ENCODE measurements around the gene LRP1B.
"Not testable (repeated sequence)": the region's sequence is repeated elsewhere in the genome, so short reads cannot be mapped to it uniquely, and the experiment has no call there.

The LRP1B gene

GRCh38 chr2:141899740-141900139, 231.1 kb downstream of the LRP1B start:
- FAIRE-seq (no peak), DNase-seq (ENCODE audit: low spot score) (no peak)

DNA sequence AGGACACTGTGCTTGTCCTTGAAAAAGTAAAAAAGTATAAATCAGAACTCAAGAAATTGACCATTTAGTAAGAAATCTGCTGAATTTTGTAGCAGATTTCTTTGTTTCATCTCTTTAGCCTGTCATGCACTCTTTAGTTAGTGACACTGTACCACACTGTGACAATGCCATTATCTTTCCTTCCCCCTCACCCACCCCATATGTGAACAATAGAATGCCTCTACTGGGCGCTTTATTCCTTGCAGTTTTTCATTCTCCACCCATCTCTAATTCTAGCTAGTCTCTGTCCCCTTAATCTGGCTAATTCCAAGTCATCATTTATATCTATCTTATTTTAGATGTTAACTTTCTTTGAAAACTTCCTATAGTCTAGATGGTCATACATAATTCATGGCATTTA, 241.0 kb downstream of the LRP1B start:
- FAIRE-seq (no peak), DNase-seq (ENCODE audit: low spot score) (no peak)

GRCh38 chr2:141888987-141889555, 241.7 kb downstream of the LRP1B start:
- FAIRE-seq (no peak), DNase-seq (ENCODE audit: low spot score) (no peak)

- FAIRE-seq (no peak), DNase-seq (ENCODE audit: low spot score) (no peak)
These were observed 243.5 kb downstream of the LRP1B start for GRCh38 chr2:141887363-141887762.

DNA sequence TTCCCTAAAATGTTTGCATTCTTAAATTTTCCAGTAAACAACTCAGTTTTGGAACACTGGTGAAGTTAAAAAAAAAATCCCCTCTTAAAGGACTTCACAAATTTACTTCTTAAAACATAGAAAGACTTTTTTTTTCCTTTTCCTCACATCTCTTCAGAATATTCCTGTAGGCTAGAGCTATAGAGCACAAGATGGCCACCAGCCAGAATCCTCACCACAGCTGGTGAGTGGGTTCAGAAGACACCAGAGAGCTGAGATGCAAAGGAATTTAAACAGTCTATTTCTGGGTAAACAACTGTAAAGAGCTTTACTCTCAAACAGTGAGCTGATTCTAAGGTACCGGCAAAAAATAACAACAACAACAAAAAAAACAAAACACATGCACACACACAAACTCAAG, 252.8 kb downstream of the LRP1B start:
- FAIRE-seq (no peak), DNase-seq (ENCODE audit: low spot score) (no peak)

DNA sequence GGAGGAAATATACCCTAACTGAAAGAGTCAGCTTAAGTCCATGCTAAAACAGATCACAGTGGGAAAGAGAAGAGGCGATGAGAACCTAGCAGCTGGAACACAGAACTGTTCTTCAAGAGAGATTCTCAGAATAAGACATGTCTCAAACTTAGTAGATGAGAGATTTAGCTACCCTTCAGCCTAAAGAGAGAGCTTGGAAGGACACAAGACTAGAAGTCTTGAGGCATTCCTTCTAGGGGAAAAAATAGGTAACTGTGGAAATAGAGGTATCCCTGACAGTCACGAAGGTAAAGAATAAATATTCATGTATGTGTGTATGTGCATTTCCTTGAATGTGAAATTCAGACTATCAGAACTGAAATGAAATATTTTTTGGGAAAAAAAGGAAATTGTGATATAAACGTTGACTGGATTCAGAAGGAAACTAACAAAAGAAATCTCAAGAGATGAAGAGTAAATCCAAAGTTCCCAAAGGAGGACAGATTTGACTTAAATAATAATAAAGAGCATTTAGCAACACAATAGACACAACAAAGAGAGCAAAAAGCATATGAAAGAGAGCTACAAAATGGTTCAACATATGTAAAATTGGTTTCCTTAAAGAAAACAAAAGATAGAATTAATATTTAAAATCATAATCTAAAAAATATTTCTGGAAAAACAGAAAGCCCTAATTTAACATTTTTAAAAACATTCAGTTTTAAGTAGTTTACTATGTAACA, 258.7 kb downstream of the LRP1B start:
- FAIRE-seq, result no peak
- no peak for DNase-seq (ENCODE audit: low spot score)

- no peak for FAIRE-seq
- DNase-seq (ENCODE audit: low spot score), result no peak
These were observed 261.2 kb downstream of the LRP1B start for GRCh38 chr2:141869572-141869971.

DNA sequence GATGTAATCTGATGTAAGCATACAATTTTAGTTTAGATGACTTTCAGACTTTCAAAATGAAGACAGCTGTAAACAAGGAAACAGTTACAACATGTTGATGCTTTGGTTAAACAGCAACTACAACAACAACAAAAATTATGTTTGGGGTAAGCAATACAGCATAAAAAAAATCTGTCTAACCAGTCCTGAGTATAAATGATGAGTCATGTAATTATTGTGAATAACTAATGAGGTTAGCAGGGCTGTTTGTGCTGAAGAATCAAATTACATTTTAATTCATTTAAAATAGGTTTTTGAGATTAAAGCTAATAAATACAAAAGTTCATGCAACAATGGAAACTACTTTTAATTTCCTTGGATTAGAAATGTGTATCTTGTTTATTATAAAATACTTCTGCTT, 266.9 kb downstream of the LRP1B start:
- DNase-seq (ENCODE audit: low spot score), result no peak

GRCh38 chr2:141856215-141856919, 274.4 kb downstream of the LRP1B start:
- DNase-seq (ENCODE audit: low spot score) (no peak), FAIRE-seq (no peak)

More for the DNA sequence above, 266.9 kb downstream of the LRP1B start:
- FAIRE-seq, result no peak

- DNase-seq (ENCODE audit: low spot score) (no peak), FAIRE-seq (no peak)
These were observed 282.6 kb downstream of the LRP1B start for GRCh38 chr2:141848191-141848590.

GRCh38 chr2:141844231-141844630, 286.6 kb downstream of the LRP1B start:
- no peak for FAIRE-seq
- DNase-seq (ENCODE audit: low spot score), result no peak

DNA sequence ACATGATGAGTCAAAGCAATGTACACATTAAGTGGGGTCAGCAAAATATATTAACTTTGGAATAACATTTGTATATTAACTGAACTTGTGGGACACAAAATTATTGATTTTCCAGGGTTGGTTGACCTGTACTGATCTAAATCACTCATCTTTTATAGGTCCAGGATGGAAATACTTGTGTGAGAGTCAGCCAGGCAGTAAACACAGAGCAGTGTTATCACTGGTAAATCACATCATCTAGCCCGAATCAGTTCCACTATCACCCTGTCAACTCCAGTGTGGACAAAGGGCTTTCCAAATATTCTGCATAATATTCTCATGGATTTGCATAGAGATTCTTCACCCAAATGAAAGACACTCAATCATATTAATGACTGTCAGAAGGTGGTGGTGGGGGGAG, 295.7 kb downstream of the LRP1B start:
- FAIRE-seq (no peak), DNase-seq (ENCODE audit: low spot score) (no peak)

GRCh38 chr2:141828761-141829160, 302.1 kb downstream of the LRP1B start:
- FAIRE-seq, result no peak

GRCh38 chr2:141824790-141825189, 306.0 kb downstream of the LRP1B start:
- no peak for DNase-seq (ENCODE audit: low spot score)
- no peak for FAIRE-seq

More at GRCh38 chr2:141828761-141829160, 302.1 kb downstream of the LRP1B start:
- DNase-seq (ENCODE audit: low spot score), result no peak

DNA sequence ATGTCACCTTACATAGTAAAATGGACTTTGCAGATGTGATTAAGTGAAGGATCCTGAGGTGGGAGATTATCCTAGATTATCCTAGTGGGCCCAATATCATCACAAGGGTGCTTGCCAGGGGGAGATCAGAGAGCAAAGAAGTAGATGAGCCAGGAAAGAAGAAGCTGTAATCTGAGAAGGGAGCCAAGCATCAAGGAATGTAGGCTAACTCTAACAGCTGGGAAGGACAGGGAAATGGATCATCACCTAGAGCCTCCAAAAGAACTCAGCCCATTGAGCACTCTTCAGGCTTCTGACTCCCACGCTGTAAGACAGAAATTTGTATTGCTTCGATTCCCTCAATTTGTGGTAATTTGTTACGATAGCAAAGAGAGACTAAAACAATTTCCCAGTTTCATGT, 309.9 kb downstream of the LRP1B start:
- no peak for FAIRE-seq
- no peak for DNase-seq (ENCODE audit: low spot score)

- not testable (repeated sequence) for FAIRE-seq; DNase-seq (ENCODE audit: low spot score)
These were observed 315.5 kb downstream of the LRP1B start for GRCh38 chr2:141815320-141815719.

DNA sequence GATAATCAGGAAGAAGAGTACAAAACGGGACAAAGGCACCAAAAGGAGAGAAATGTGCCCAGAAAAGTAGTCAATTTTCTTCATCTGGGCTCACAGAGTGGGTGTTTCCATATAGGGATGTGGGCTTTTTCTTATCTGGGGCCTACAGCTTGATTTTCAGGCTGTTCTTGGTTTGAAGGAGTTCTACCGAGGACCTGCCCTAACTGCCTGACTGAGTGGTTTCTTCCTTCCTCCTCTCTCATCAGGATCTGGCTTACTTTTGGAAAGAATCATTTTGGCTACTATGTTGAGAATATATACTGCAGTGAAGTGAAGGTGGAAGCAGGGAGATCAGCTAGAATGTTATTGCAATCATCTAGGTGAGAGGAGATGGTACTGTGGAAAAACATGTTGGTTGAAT, 316.7 kb downstream of the LRP1B start:
- FAIRE-seq (no peak), DNase-seq (ENCODE audit: low spot score) (no peak)

- DNase-seq (ENCODE audit: low spot score) (no peak), FAIRE-seq (no peak)
These were observed 320.7 kb downstream of the LRP1B start for GRCh38 chr2:141810148-141810547.

DNA sequence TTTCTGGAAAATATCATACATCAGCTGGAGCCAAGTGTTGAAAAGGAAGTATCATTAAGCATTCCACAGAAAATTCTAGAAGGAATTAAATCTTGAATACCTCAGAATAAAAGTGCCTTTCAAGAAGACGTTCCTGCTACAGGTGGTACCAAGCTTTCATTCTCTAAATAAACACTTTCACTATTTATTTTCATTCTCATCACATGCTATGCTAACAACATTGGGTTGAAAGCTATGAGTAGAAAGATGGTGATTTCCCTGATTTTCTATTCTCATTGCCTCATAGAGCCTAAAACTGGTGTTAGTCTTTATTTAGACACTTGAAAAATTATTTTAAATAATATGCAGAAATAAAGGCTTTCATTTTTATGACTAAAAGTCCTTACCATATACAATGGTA, 324.7 kb downstream of the LRP1B start:
- DNase-seq (ENCODE audit: low spot score) (no peak), FAIRE-seq (no peak)

GRCh38 chr2:141805302-141805701, 325.5 kb downstream of the LRP1B start:
- no peak for FAIRE-seq

DNA sequence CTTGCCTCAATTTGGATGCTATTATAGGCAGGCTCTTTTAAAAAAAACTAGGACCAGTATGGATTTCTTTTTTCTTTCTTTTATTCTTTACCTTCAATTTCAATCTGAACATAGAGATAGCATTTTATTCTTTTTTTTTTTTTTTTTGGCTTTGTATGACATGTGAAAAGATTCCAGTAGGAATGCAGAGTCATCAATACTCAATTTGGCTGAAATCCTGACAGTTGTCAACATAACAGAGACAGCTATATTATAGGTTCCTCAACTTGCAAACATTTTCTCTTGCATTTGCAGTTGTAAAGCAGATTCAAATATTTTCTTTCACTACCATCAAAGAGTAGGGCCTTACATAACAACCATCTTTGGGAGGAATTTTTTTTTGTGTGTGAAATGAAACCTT, 334.4 kb downstream of the LRP1B start:
- FAIRE-seq (no peak), DNase-seq (ENCODE audit: low spot score) (no peak)

More at GRCh38 chr2:141805302-141805701, 325.5 kb downstream of the LRP1B start:
- no peak for DNase-seq (ENCODE audit: low spot score)

- DNase-seq (ENCODE audit: low spot score), result no peak
- FAIRE-seq, result no peak
These were observed 339.3 kb downstream of the LRP1B start for GRCh38 chr2:141791521-141791920.

GRCh38 chr2:141782574-141782973, 348.2 kb downstream of the LRP1B start:
- FAIRE-seq (no peak), DNase-seq (ENCODE audit: low spot score) (no peak)
